ENCODE data around the gene PDYN.

The PDYN gene

DNA sequence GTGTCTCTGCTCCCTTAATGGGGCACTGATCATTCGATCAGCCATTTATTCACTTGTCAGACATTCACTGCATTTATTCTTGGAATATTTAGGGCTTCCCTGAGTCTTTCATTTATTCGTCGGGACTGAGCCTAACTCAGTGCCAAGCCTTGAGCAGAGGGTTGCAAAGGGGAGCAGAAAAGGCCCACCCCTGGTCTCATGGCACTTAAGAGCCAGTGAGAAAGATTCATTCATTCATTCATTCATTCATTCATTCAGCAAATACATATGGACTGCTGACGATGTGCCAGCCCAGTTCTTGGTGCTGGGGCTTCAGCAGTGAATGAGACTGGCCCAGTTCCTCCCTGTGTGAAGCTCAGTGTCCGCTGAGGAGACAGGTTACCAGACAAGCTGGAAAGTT is 62.0 kb downstream of the PDYN start:
- DNase-seq = no peak

GRCh38 chr20:1930165-1930564 is 63.7 kb downstream of the PDYN start:
- no peak for DNase-seq

DNA sequence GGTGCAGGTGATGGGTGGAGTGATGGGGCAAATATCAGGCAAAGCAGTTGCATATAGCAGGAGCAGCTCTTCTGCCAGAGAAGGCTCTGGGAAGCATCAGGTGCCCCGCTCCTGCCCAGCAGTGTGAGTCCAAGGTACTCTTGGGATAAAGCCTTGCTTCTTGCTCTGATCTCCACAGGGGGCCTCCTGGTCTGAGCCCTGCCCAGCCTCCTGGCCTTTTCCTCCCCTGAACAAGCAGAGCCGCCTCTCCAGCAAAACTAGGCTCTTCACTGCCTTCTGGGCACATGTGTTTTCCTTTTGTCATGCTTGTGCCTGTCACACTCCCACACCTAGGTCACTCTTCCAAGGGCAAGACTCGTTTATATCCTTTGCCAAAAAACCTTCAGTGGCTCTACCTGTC is 64.4 kb downstream of the PDYN start:
- no peak for DNase-seq

- no peak for DNase-seq
Measured at GRCh38 chr20:1928782-1929181, 65.1 kb downstream of the PDYN start.

Data from NCI-H1048 (cell line).